ENCODE measurements around the gene AP1B1.

Gene AP1B1

GRCh38 chr22:29302681-29303465 lies 85.5 kb downstream of the AP1B1 start:
- Mint-ChIP-seq H3K4me3 (no peak overlapping the region), H3K27me3 (peaks cover 32% of the 10 kb centered on the region), H3K36me3 (ENCODE audit: low read depth) (peaks cover 38% of the 10 kb centered on the region)

GRCh38 chr22:29302402-29302680 lies 86.0 kb downstream of the AP1B1 start:
- Mint-ChIP-seq H3K27ac (no peak overlapping the region), H3K4me1 (ENCODE audit: low read depth) (peaks cover 8% of the 10 kb centered on the region), H3K36me3 (ENCODE audit: low read depth) (peaks cover 43% of the 10 kb centered on the region), H3K27me3 (peaks cover 26% of the 10 kb centered on the region), H3K9me3 (no peaks in the 10 kb centered on the region), H3K4me3 (no peak overlapping the region)
- DNase-seq: no peak

More at GRCh38 chr22:29302681-29303465, 85.5 kb downstream of the AP1B1 start:
- DNase-seq: no peak
- H3K4me1 Mint-ChIP-seq (ENCODE audit: low read depth): peaks cover 11% of the 10 kb centered on the region
- no peaks in the 10 kb centered on the region for H3K9me3 Mint-ChIP-seq
- H3K27ac Mint-ChIP-seq: peak overlapping the region; percentile 33

- peak overlapping the region; percentile 50 for H3K27ac Mint-ChIP-seq
- H3K4me1 Mint-ChIP-seq (ENCODE audit: low read depth): peaks cover 7% of the 10 kb centered on the region
- no peak overlapping the region for H3K4me3 Mint-ChIP-seq
- peaks cover 48% of the 10 kb centered on the region for H3K36me3 Mint-ChIP-seq (ENCODE audit: low read depth)
- H3K27me3 Mint-ChIP-seq: peaks cover 26% of the 10 kb centered on the region
- H3K9me3 Mint-ChIP-seq: no peaks in the 10 kb centered on the region
- DNase-seq: peak; percentile 37
These were observed 86.5 kb downstream of the AP1B1 start for GRCh38 chr22:29301716-29302401.

- peak; percentile 49 for DNase-seq
- peaks cover 57% of the 10 kb centered on the region for H3K36me3 Mint-ChIP-seq (ENCODE audit: low read depth)
- peaks cover 20% of the 10 kb centered on the region for H3K27me3 Mint-ChIP-seq
- H3K4me1 Mint-ChIP-seq (ENCODE audit: low read depth): peaks cover 2% of the 10 kb centered on the region
- peak overlapping the region; percentile 50 for H3K27ac Mint-ChIP-seq
- H3K4me3 Mint-ChIP-seq: no peak overlapping the region
- H3K9me3 Mint-ChIP-seq: no peaks in the 10 kb centered on the region
These were observed 87.4 kb downstream of the AP1B1 start for GRCh38 chr22:29300807-29301601.

- peaks cover 62% of the 10 kb centered on the region for H3K36me3 Mint-ChIP-seq (ENCODE audit: low read depth)
- H3K9me3 Mint-ChIP-seq: no peaks in the 10 kb centered on the region
- no peaks in the 10 kb centered on the region for H3K4me1 Mint-ChIP-seq (ENCODE audit: low read depth)
- H3K27me3 Mint-ChIP-seq: peaks cover 16% of the 10 kb centered on the region
- DNase-seq: no peak
- no peak overlapping the region for H3K4me3 Mint-ChIP-seq
- H3K27ac Mint-ChIP-seq: no peak overlapping the region
These were observed 87.9 kb downstream of the AP1B1 start for GRCh38 chr22:29300467-29300806.

GRCh38 chr22:29299136-29299900 lies 89.1 kb downstream of the AP1B1 start:
- Mint-ChIP-seq H3K27me3 (peaks cover 5% of the 10 kb centered on the region), H3K36me3 (ENCODE audit: low read depth) (peaks cover 74% of the 10 kb centered on the region), H3K4me1 (ENCODE audit: low read depth) (no peaks in the 10 kb centered on the region), H3K27ac (peak overlapping the region; percentile 9), H3K9me3 (no peaks in the 10 kb centered on the region), H3K4me3 (no peak overlapping the region)
- DNase-seq: no peak

- H3K4me3 Mint-ChIP-seq: no peak overlapping the region
- H3K36me3 Mint-ChIP-seq (ENCODE audit: low read depth): peaks cover 80% of the 10 kb centered on the region
- no peaks in the 10 kb centered on the region for H3K27me3 Mint-ChIP-seq
- H3K9me3 Mint-ChIP-seq: no peaks in the 10 kb centered on the region
- no peak for DNase-seq
- no peaks in the 10 kb centered on the region for H3K4me1 Mint-ChIP-seq (ENCODE audit: low read depth)
- peak overlapping the region; percentile 9 for H3K27ac Mint-ChIP-seq
These were observed 89.7 kb downstream of the AP1B1 start for GRCh38 chr22:29298641-29299040.

- no peak for DNase-seq
- no peak overlapping the region for H3K4me3 Mint-ChIP-seq
- H3K9me3 Mint-ChIP-seq: no peaks in the 10 kb centered on the region
- peaks cover 10% of the 10 kb centered on the region for H3K4me1 Mint-ChIP-seq (ENCODE audit: low read depth)
- peaks cover 100% of the 10 kb centered on the region for H3K36me3 Mint-ChIP-seq (ENCODE audit: low read depth)
- no peaks in the 10 kb centered on the region for H3K27me3 Mint-ChIP-seq
- H3K27ac Mint-ChIP-seq: peak overlapping the region; percentile 70
These were observed 96.0 kb downstream of the AP1B1 start for GRCh38 chr22:29292379-29292778.

GRCh38 chr22:29291215-29291614 lies 97.2 kb downstream of the AP1B1 start:
- H3K4me3 Mint-ChIP-seq: no peak overlapping the region
- no peaks in the 10 kb centered on the region for H3K9me3 Mint-ChIP-seq
- no peak for DNase-seq
- peaks cover 99% of the 10 kb centered on the region for H3K36me3 Mint-ChIP-seq (ENCODE audit: low read depth)
- H3K4me1 Mint-ChIP-seq (ENCODE audit: low read depth): peaks cover 17% of the 10 kb centered on the region
- H3K27ac Mint-ChIP-seq: peak overlapping the region; percentile 8
- no peaks in the 10 kb centered on the region for H3K27me3 Mint-ChIP-seq

GRCh38 chr22:29290061-29290460 lies 98.3 kb downstream of the AP1B1 start:
- H3K4me3 Mint-ChIP-seq: no peak overlapping the region
- peaks cover 20% of the 10 kb centered on the region for H3K4me1 Mint-ChIP-seq (ENCODE audit: low read depth)
- H3K27me3 Mint-ChIP-seq: no peaks in the 10 kb centered on the region
- no peak for DNase-seq
- no peak overlapping the region for H3K27ac Mint-ChIP-seq
- peaks cover 99% of the 10 kb centered on the region for H3K36me3 Mint-ChIP-seq (ENCODE audit: low read depth)
- no peaks in the 10 kb centered on the region for H3K9me3 Mint-ChIP-seq

- H3K27me3 Mint-ChIP-seq: no peaks in the 10 kb centered on the region
- no peak for DNase-seq
- peaks cover 25% of the 10 kb centered on the region for H3K4me1 Mint-ChIP-seq (ENCODE audit: low read depth)
- H3K9me3 Mint-ChIP-seq: no peaks in the 10 kb centered on the region
- H3K36me3 Mint-ChIP-seq (ENCODE audit: low read depth): peaks cover 99% of the 10 kb centered on the region
- peak overlapping the region; percentile 73 for H3K27ac Mint-ChIP-seq
- H3K4me3 Mint-ChIP-seq: no peak overlapping the region
These were observed 99.5 kb downstream of the AP1B1 start for GRCh38 chr22:29288837-29289236.

GRCh38 chr22:29284196-29284595 lies 104.2 kb downstream of the AP1B1 start:
- H3K4me1 Mint-ChIP-seq (ENCODE audit: low read depth): peaks cover 27% of the 10 kb centered on the region
- no peak overlapping the region for H3K4me3 Mint-ChIP-seq
- no peaks in the 10 kb centered on the region for H3K27me3 Mint-ChIP-seq
- DNase-seq: no peak
- H3K36me3 Mint-ChIP-seq (ENCODE audit: low read depth): peaks cover 99% of the 10 kb centered on the region
- no peaks in the 10 kb centered on the region for H3K9me3 Mint-ChIP-seq
- peak overlapping the region; percentile 63 for H3K27ac Mint-ChIP-seq

GRCh38 chr22:29277927-29278326 lies 110.4 kb downstream of the AP1B1 start:
- no peak for DNase-seq
- Mint-ChIP-seq H3K27ac (peak overlapping the region; percentile 5), H3K9me3 (no peaks in the 10 kb centered on the region), H3K36me3 (ENCODE audit: low read depth) (peaks cover 100% of the 10 kb centered on the region), H3K4me3 (no peak overlapping the region), H3K4me1 (ENCODE audit: low read depth) (peaks cover 54% of the 10 kb centered on the region), H3K27me3 (no peaks in the 10 kb centered on the region)
